BLaER1 (cell line): ENCODE results near the gene MYO3B.
"Not testable (repeated sequence)": the region's sequence is repeated elsewhere in the genome, so short reads cannot be mapped to it uniquely, and the experiment has no call there.

Experiments used
- H3K27ac ChIP-seq: shearing (Covaris generic); formaldehyde crosslinking; 2 replicates; pipeline ENCODE4 v1.8.1; 2022
- H3K27me3 ChIP-seq: shearing (Covaris generic); formaldehyde crosslinking; 2 replicates; pipeline ENCODE4 v1.8.1; 2022
- H3K36me3 ChIP-seq: shearing (Covaris generic); formaldehyde crosslinking; 2 replicates; pipeline ENCODE4 v1.8.1; 2022
- H3K4me1 ChIP-seq: shearing (Covaris generic); formaldehyde crosslinking; 2 replicates; pipeline ENCODE4 v1.8.1; 2022
- H3K4me2 ChIP-seq: shearing (Covaris generic); formaldehyde crosslinking; 2 replicates; pipeline ENCODE4 v1.8.1; 2022
- H3K4me3 ChIP-seq: shearing (Covaris generic); formaldehyde crosslinking; 2 replicates; pipeline ENCODE4 v1.8.1; 2022
- H3K9ac ChIP-seq: shearing (Covaris generic); formaldehyde crosslinking; 2 replicates; pipeline ENCODE4 v1.8.1; 2022
- H3K9me3 ChIP-seq: shearing (Covaris generic); formaldehyde crosslinking; 2 replicates; pipeline ENCODE4 v1.8.1; 2022
- H4K20me1 ChIP-seq: shearing (Covaris generic); formaldehyde crosslinking; 2 replicates; pipeline ENCODE4 v1.8.1; 2022
- Cebpa-rat ChIP-seq: shearing (Covaris generic); IDR thresholded peaks from 2 replicates; pipeline ENCODE4 v1.8.1; 2022

Gene MYO3B

GRCh38 chr2:170265321-170265720 is 87.4 kb downstream of the MYO3B start:
- no peak overlapping the region for H3K4me2 ChIP-seq
- no peak overlapping the region for H3K27ac ChIP-seq

DNA sequence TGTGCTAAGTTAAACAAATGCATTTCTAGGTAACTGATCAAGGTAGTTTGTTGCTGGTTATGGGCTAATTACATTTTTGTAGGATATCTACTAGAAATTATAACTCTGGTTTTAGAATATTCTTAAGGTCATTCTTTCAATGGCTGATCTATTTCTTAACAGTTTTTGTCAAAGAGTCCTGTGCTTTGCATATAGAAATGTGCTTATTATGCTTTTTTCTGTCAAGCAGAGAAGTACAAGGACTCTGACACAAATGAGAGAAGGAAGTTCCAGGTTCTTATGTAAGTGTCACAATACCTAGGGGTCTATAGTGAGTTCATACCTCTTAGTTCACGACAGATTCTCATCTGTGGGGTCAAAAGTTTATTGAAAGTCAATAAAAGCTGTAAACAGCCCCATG is 88.4 kb downstream of the MYO3B start:
- H3K4me1 ChIP-seq, result no peaks in the 10 kb centered on the region

More at GRCh38 chr2:170265321-170265720, 87.4 kb downstream of the MYO3B start:
- TF ChIP-seq Cebpa-rat, result no peak
- Histone ChIP-seq H3K36me3 (no peaks in the 10 kb centered on the region), H3K9ac (no peak overlapping the region), H3K4me3 (no peak overlapping the region), H3K27me3 (no peaks in the 10 kb centered on the region), H4K20me1 (no peaks in the 10 kb centered on the region), H3K4me1 (no peaks in the 10 kb centered on the region), H3K9me3 (peaks cover 29% of the 10 kb centered on the region)

GRCh38 chr2:170267071-170267470 is 89.1 kb downstream of the MYO3B start:
- Histone ChIP-seq H3K4me2 (no peak overlapping the region), H3K9ac (no peak overlapping the region), H4K20me1 (no peaks in the 10 kb centered on the region), H3K27me3 (no peaks in the 10 kb centered on the region), H3K4me3 (no peak overlapping the region), H3K36me3 (no peaks in the 10 kb centered on the region), H3K9me3 (peaks cover 27% of the 10 kb centered on the region), H3K4me1 (no peaks in the 10 kb centered on the region), H3K27ac (no peak overlapping the region)
- TF ChIP-seq Cebpa-rat, result no peak

More for the DNA sequence above, 88.4 kb downstream of the MYO3B start:
- peaks cover 28% of the 10 kb centered on the region for H3K9me3 ChIP-seq
- H3K27ac ChIP-seq, result no peak overlapping the region
- H3K4me2 ChIP-seq, result no peak overlapping the region
- H3K9ac ChIP-seq, result no peak overlapping the region
- H4K20me1 ChIP-seq, result no peaks in the 10 kb centered on the region
- H3K27me3 ChIP-seq, result no peaks in the 10 kb centered on the region
- H3K4me3 ChIP-seq, result no peak overlapping the region
- H3K36me3 ChIP-seq, result no peaks in the 10 kb centered on the region
- TF ChIP-seq Cebpa-rat, result no peak

DNA sequence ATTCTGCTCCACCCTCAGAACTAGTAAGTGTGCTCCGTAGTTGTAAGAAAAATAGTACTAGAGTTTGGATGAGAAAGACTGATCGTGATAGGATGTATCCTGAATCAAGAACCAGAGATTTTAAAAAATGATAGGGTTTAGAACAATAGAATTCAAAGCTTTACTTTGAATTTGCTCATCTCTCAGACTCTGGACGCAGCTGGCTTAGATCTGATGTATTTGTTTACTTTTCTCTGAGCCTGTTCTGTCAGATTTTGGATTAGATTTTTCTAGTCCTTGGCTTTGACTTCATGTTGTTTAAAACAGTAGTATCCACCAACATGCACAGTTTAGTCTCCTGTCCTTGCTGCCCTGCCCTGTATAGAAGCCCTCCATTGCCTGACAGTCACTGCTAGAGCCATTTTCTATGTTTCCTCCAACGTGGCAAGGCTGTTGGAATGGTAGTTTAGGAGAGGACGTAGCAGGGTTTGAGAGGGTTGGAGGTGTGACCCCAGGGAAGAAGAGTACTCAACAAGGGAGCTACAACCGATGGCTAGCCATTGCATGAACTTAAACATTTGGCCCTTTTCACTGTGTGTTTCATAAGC is 92.4 kb downstream of the MYO3B start:
- Histone ChIP-seq H3K4me1 (no peaks in the 10 kb centered on the region), H3K27ac (no peak overlapping the region), H3K4me2 (no peak overlapping the region), H4K20me1 (no peaks in the 10 kb centered on the region), H3K36me3 (no peaks in the 10 kb centered on the region), H3K4me3 (no peak overlapping the region), H3K9ac (no peak overlapping the region), H3K9me3 (no peaks in the 10 kb centered on the region), H3K27me3 (no peaks in the 10 kb centered on the region)
- no peak for TF ChIP-seq Cebpa-rat

DNA sequence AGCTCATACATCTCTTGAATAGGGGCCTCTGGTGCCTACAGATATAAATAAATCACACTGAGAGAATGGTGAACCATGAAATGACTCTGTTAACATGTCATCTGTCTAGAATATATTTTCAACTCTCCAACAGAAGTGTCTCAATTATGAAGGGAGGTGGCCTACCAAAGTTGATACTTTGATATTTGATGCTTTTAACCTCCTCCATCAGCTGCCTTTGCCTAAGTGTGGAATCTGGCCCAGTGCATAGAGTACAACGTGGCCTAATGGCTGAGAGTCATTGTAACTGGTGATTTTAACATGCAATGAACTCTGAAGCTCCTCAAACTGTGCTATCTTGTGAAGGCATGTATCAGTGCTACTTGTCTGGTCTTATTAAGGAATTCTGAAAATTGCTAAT is 93.4 kb downstream of the MYO3B start:
- no peaks in the 10 kb centered on the region for H3K27me3 ChIP-seq
- H3K9me3 ChIP-seq, result no peaks in the 10 kb centered on the region
- H3K4me3 ChIP-seq, result no peak overlapping the region
- TF ChIP-seq Cebpa-rat, result no peak
- no peaks in the 10 kb centered on the region for H3K4me1 ChIP-seq
- no peak overlapping the region for H3K27ac ChIP-seq
- no peak overlapping the region for H3K9ac ChIP-seq
- H4K20me1 ChIP-seq, result no peaks in the 10 kb centered on the region
- H3K36me3 ChIP-seq, result no peaks in the 10 kb centered on the region
- H3K4me2 ChIP-seq, result no peak overlapping the region

GRCh38 chr2:170276056-170276455 is 98.1 kb downstream of the MYO3B start:
- no peaks in the 10 kb centered on the region for H3K4me1 ChIP-seq
- H4K20me1 ChIP-seq, result no peaks in the 10 kb centered on the region
- H3K9me3 ChIP-seq, result no peaks in the 10 kb centered on the region
- TF ChIP-seq Cebpa-rat, result no peak
- H3K27ac ChIP-seq, result no peak overlapping the region
- no peak overlapping the region for H3K4me2 ChIP-seq
- no peaks in the 10 kb centered on the region for H3K27me3 ChIP-seq
- H3K36me3 ChIP-seq, result no peaks in the 10 kb centered on the region
- H3K4me3 ChIP-seq, result no peak overlapping the region
- no peak overlapping the region for H3K9ac ChIP-seq

GRCh38 chr2:170276925-170277629 is 99.1 kb downstream of the MYO3B start:
- Histone ChIP-seq H3K9me3 (no peaks in the 10 kb centered on the region), H3K27ac (no peak overlapping the region), H3K27me3 (no peaks in the 10 kb centered on the region), H3K4me3 (no peak overlapping the region), H3K36me3 (no peaks in the 10 kb centered on the region), H3K4me2 (no peak overlapping the region), H4K20me1 (no peaks in the 10 kb centered on the region), H3K4me1 (no peaks in the 10 kb centered on the region), H3K9ac (no peak overlapping the region)
- TF ChIP-seq Cebpa-rat, result no peak

DNA sequence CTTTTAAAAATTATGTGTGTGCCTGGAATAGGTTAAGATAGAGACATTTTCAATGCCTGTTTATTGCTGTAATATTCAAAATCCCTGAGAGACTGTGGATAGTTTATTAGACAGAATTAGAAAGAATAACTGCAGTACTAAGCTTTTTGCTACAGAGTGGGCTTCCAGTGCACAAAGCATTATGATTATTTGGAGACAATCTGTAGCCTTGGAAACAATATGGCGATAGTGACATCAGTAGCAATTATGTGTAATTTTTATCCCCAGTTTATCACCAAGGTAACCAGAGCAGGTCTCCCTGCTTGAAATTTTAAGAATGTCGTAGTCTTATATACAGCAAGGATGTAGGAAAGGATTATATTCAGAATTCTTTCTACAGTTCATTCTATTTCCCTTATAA is 100.0 kb downstream of the MYO3B start:
- no peaks in the 10 kb centered on the region for H3K9me3 ChIP-seq
- H3K4me2 ChIP-seq, result no peak overlapping the region
- H3K27me3 ChIP-seq, result no peaks in the 10 kb centered on the region
- H3K36me3 ChIP-seq, result no peaks in the 10 kb centered on the region
- H3K4me1 ChIP-seq, result peaks cover 5% of the 10 kb centered on the region
- H3K27ac ChIP-seq, result no peak overlapping the region
- no peak overlapping the region for H3K4me3 ChIP-seq
- H3K9ac ChIP-seq, result no peak overlapping the region
- no peak for TF ChIP-seq Cebpa-rat
- no peaks in the 10 kb centered on the region for H4K20me1 ChIP-seq

GRCh38 chr2:170279615-170280014 is 101.7 kb downstream of the MYO3B start:
- H3K27me3 ChIP-seq, H3K27ac ChIP-seq, H3K9ac ChIP-seq, H4K20me1 ChIP-seq, H3K4me2 ChIP-seq, H3K9me3 ChIP-seq, H3K4me3 ChIP-seq, H3K36me3 ChIP-seq: not testable (repeated sequence)
- H3K4me1 ChIP-seq, result peaks cover 18% of the 10 kb centered on the region

- H4K20me1 ChIP-seq, result no peaks in the 10 kb centered on the region
- H3K27me3 ChIP-seq, result no peaks in the 10 kb centered on the region
- no peak overlapping the region for H3K4me3 ChIP-seq
- H3K4me1 ChIP-seq, result peaks cover 18% of the 10 kb centered on the region
- H3K36me3 ChIP-seq, result no peaks in the 10 kb centered on the region
- 0 out of 2 replicates have a peak overlapping the region, but pooled peaks have one; percentile 32 for H3K27ac ChIP-seq
- H3K9me3 ChIP-seq, result no peaks in the 10 kb centered on the region
- TF ChIP-seq Cebpa-rat, result no peak
- H3K9ac ChIP-seq, result no peak overlapping the region
- peak overlapping the region; percentile 59 for H3K4me2 ChIP-seq
These were observed 104.9 kb downstream of the MYO3B start for GRCh38 chr2:170282851-170283250.

DNA sequence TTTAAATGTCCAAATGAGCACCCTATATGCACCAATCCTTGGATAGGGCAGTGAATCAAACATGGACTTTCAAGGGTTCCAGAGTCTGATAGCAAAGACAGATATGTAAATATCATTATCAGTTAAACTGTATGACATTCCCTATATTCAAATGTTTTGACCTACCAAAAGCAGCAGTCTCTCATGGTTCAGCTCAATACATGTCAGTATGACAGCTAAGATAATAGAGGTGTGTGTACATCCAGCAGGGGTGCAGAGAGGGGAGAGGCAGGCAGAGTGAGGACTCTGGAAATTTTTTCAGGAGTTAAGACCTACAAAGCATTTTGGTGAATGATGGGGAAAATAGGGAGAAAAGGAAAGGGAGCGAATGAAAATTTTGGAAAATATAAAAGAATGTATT is 106.3 kb downstream of the MYO3B start:
- peaks cover 18% of the 10 kb centered on the region for H3K4me1 ChIP-seq
- no peaks in the 10 kb centered on the region for H3K36me3 ChIP-seq
- no peak overlapping the region for H3K4me3 ChIP-seq
- H3K9me3 ChIP-seq, result no peaks in the 10 kb centered on the region
- TF ChIP-seq Cebpa-rat, result no peak
- H3K9ac ChIP-seq, result no peak overlapping the region
- H3K27me3 ChIP-seq, result no peaks in the 10 kb centered on the region
- no peak overlapping the region for H3K27ac ChIP-seq
- H4K20me1 ChIP-seq, result no peaks in the 10 kb centered on the region
- peak overlapping the region; percentile 59; the same call in 1 of the 2 replicates for H3K4me2 ChIP-seq
